SW 1271 (cell line): ENCODE data around the gene MINPP1.

Source experiments
- DNase-seq, 2 experiments: peaks; one replicate each; lab custom pipeline; 2025; lab: John Stamatoyannopoulos, UW

The MINPP1 gene

GRCh38 chr10:87523731-87524130 is 19.0 kb downstream of the MINPP1 start:
- DNase-seq = no peak

- DNase-seq = no peak
Measured at GRCh38 chr10:87524296-87524695, 19.6 kb downstream of the MINPP1 start.

- DNase-seq = no peak
Measured at GRCh38 chr10:87531908-87532622, 27.4 kb downstream of the MINPP1 start.

GRCh38 chr10:87532696-87533095 is 28.0 kb downstream of the MINPP1 start:
- no peak for DNase-seq

GRCh38 chr10:87534173-87534858 is 29.6 kb downstream of the MINPP1 start:
- DNase-seq = no peak

GRCh38 chr10:87538092-87539015 is 33.7 kb downstream of the MINPP1 start:
- no peak for DNase-seq

GRCh38 chr10:87541114-87541513 is 36.4 kb downstream of the MINPP1 start:
- DNase-seq = no peak

- DNase-seq = no peak
Measured at GRCh38 chr10:87544721-87545120, 40.0 kb downstream of the MINPP1 start.

- no peak for DNase-seq
Measured at GRCh38 chr10:87545783-87546182, 41.1 kb downstream of the MINPP1 start.

GRCh38 chr10:87546210-87546609 is 41.5 kb downstream of the MINPP1 start:
- no peak for DNase-seq

- DNase-seq = no peak
Measured at GRCh38 chr10:87546971-87547413, 42.3 kb downstream of the MINPP1 start.

GRCh38 chr10:87547734-87548311 is 43.1 kb downstream of the MINPP1 start:
- no peak for DNase-seq

- DNase-seq = no peak
Measured at GRCh38 chr10:87550741-87551140, 46.0 kb downstream of the MINPP1 start.

- DNase-seq = no peak
Measured at GRCh38 chr10:87551326-87551725, 46.6 kb downstream of the MINPP1 start.

GRCh38 chr10:87552248-87552929 is 47.7 kb downstream of the MINPP1 start:
- DNase-seq = no peak

- DNase-seq = no peak
Measured at GRCh38 chr10:87557409-87557808, 52.7 kb downstream of the MINPP1 start.

GRCh38 chr10:87558333-87558732 is 53.6 kb downstream of the MINPP1 start:
- no peak for DNase-seq

GRCh38 chr10:87559392-87559791 is 54.7 kb downstream of the MINPP1 start:
- no peak for DNase-seq

- no peak for DNase-seq
Measured at GRCh38 chr10:87560495-87561129, 55.9 kb downstream of the MINPP1 start.

- no peak for DNase-seq
Measured at GRCh38 chr10:87562750-87563149, 58.1 kb downstream of the MINPP1 start.

GRCh38 chr10:87565010-87565409 is 60.3 kb downstream of the MINPP1 start:
- no peak for DNase-seq
